NB4 (cell line): ENCODE data around the gene ACOXL.

Experiments
- DNase-seq: peaks from one replicate; pipeline ENCODE4 v3.0.0; 2010; ENCODE audit warnings: low read depth
- H3K4me3 ChIP-seq: one replicate; pipeline ENCODE4 v1.5.1; 2011; ENCODE audit warnings: mild to moderate bottlenecking, low read depth, low read length, moderate library complexity
- CTCF ChIP-seq: IDR thresholded peaks from one replicate; pipeline ENCODE4 v1.5.1; 2012; ENCODE audit warnings: low read depth, low read length
- MAX ChIP-seq: IDR thresholded peaks from 2 replicates; pipeline ENCODE4 v1.6.1; 2011; ENCODE audit warnings: low read depth, low read length
- MYC ChIP-seq: IDR thresholded peaks from 2 replicates; pipeline ENCODE4 v1.6.1; 2011; ENCODE audit warnings: low read depth, low read length
- POLR2A ChIP-seq: IDR thresholded peaks from 2 replicates; pipeline ENCODE4 v1.6.1; 2011; ENCODE audit warnings: mild to moderate bottlenecking; ENCODE audit not compliant: insufficient read length; ENCODE audit errors: extremely low read depth

The ACOXL gene

GRCh38 chr2:110869472-110870446 is 137.4 kb downstream of the ACOXL start:
- DNase-seq = peak; percentile 13
- no peak overlapping the region for H3K4me3 ChIP-seq

GRCh38 chr2:110870545-110870944 is 138.2 kb downstream of the ACOXL start:
- no peak overlapping the region for H3K4me3 ChIP-seq
- no peak for DNase-seq
- TF ChIP-seq POLR2A = no peak
- TF ChIP-seq MYC = no peak
- no peak for TF ChIP-seq CTCF
- TF ChIP-seq MAX = no peak

More at GRCh38 chr2:110869472-110870446, 137.4 kb downstream of the ACOXL start:
- TF ChIP-seq POLR2A = no peak
- TF ChIP-seq MYC = no peak
- TF ChIP-seq MAX = no peak
- no peak for TF ChIP-seq CTCF

- no peak for TF ChIP-seq CTCF
- TF ChIP-seq POLR2A = no peak
- DNase-seq = no peak
- no peak overlapping the region for H3K4me3 ChIP-seq
These were observed 139.3 kb downstream of the ACOXL start for GRCh38 chr2:110871637-110872036.

GRCh38 chr2:110872521-110872920 is 140.1 kb downstream of the ACOXL start:
- no peak overlapping the region for H3K4me3 ChIP-seq
- TF ChIP-seq POLR2A (no peak), CTCF (no peak), MAX (no peak), MYC (no peak)
- no peak for DNase-seq

GRCh38 chr2:110873056-110873502 is 140.7 kb downstream of the ACOXL start:
- no peak for TF ChIP-seq MYC
- TF ChIP-seq MAX = no peak
- no peak for TF ChIP-seq CTCF
- TF ChIP-seq POLR2A = no peak
- no peak for DNase-seq
- no peak overlapping the region for H3K4me3 ChIP-seq
